ENCODE results near the gene SPINT1.

The SPINT1 gene

GRCh38 chr15:40843885-40844695, at the start of gene SPINT1:
TSS of gene SPINT1 (plus strand) at chr15:40844048. CDS start at chr15:40844555, 507 bp downstream.
- DNase-seq (ENCODE audit: low read depth): peak; percentile 17

GRCh38 chr15:40796041-40796440, 47.8 kb upstream of the SPINT1 start:
- DNase-seq (ENCODE audit: low read depth): no peak

- DNase-seq (ENCODE audit: low read depth): no peak
Observed at GRCh38 chr15:40796512-40796911, 47.3 kb upstream of the SPINT1 start.

GRCh38 chr15:40799523-40799922, 44.3 kb upstream of the SPINT1 start:
- DNase-seq (ENCODE audit: low read depth): no peak

- DNase-seq (ENCODE audit: low read depth): no peak
Observed at GRCh38 chr15:40803076-40803475, 40.8 kb upstream of the SPINT1 start.

GRCh38 chr15:40803688-40804087, 40.2 kb upstream of the SPINT1 start:
- DNase-seq (ENCODE audit: low read depth): no peak

GRCh38 chr15:40806672-40807027, 37.2 kb upstream of the SPINT1 start:
- no peak for DNase-seq (ENCODE audit: low read depth)

GRCh38 chr15:40807028-40807887, 36.6 kb upstream of the SPINT1 start, which contains the start of the genes DNAJC17 and ZFYVE19:
TSS of gene DNAJC17 (minus strand) at chr15:40807473. CDS start at chr15:40807446, 27 bp downstream.
TSS of gene ZFYVE19 (plus strand) at chr15:40807089. CDS start at chr15:40807590, 501 bp downstream.
- peak; percentile 86 for DNase-seq (ENCODE audit: low read depth)

- DNase-seq (ENCODE audit: low read depth): no peak
Observed at GRCh38 chr15:40807888-40808461, 35.9 kb upstream of the SPINT1 start.

- no peak for DNase-seq (ENCODE audit: low read depth)
Observed at GRCh38 chr15:40808861-40809450, 34.9 kb upstream of the SPINT1 start.

GRCh38 chr15:40812721-40813425, 31.0 kb upstream of the SPINT1 start:
- DNase-seq (ENCODE audit: low read depth): no peak

GRCh38 chr15:40815042-40815698, 28.7 kb upstream of the SPINT1 start:
- DNase-seq (ENCODE audit: low read depth): no peak

GRCh38 chr15:40819048-40819447, 24.8 kb upstream of the SPINT1 start:
- no peak for DNase-seq (ENCODE audit: low read depth)

- DNase-seq (ENCODE audit: low read depth): no peak
Observed at GRCh38 chr15:40821195-40821594, 22.7 kb upstream of the SPINT1 start.

- no peak for DNase-seq (ENCODE audit: low read depth)
Observed at GRCh38 chr15:40823572-40824343, 20.1 kb upstream of the SPINT1 start.

- DNase-seq (ENCODE audit: low read depth): no peak
Observed at GRCh38 chr15:40825661-40826422, 18.0 kb upstream of the SPINT1 start.

GRCh38 chr15:40826423-40827075, 17.3 kb upstream of the SPINT1 start:
- no peak for DNase-seq (ENCODE audit: low read depth)

GRCh38 chr15:40828447-40829036, 15.3 kb upstream of the SPINT1 start, which contains the start of gene PPP1R14D:
TSS of gene PPP1R14D (minus strand) at chr15:40828708. CDS start at chr15:40828641, 67 bp downstream.
- no peak for DNase-seq (ENCODE audit: low read depth)
